ENCODE data around the gene GPN2. TPM values are rescaled to one million over a fixed set of nuclear protein-coding genes. Genes with fewer than 3 reads are reported as not detected.
A peak's percentile ranks its signal among the peaks of the same experiment; 100 is the strongest.

Gene GPN2
- 10 to 100 TPM; 32.6 to 38.5 TPM for total RNA-seq
- 24.5 TPM for polyA plus RNA-seq (2013, experiment 1 of 2)
- 21.1 TPM for polyA plus RNA-seq (2013, experiment 2 of 2)
- long read RNA-seq, experiment 1, full-length matches to known transcripts, result 15 of 17 reads
- long read RNA-seq, experiment 1, partial matches to known transcripts, result 1 of 17 reads
- long read RNA-seq, experiment 1, other reads (novel, unspliced or antisense), result 1 of 17 reads
- long read RNA-seq, experiment 2, full-length matches to known transcripts, result 26 of 28 reads
- long read RNA-seq, experiment 2, partial matches to known transcripts, result 1 of 28 reads
- long read RNA-seq, experiment 2, other reads (novel, unspliced or antisense), result 1 of 28 reads
- long read RNA-seq, experiment 3, full-length matches to known transcripts, result 98 of 106 reads
- long read RNA-seq, experiment 3, partial matches to known transcripts, result 1 of 106 reads
- long read RNA-seq, experiment 3, other reads (novel, unspliced or antisense), result 7 of 106 reads
- long read RNA-seq, experiment 4, full-length matches to known transcripts, result 25 of 26 reads
- long read RNA-seq, experiment 4, partial matches to known transcripts, result 0 of 26 reads
- long read RNA-seq, experiment 4, other reads (novel, unspliced or antisense), result 1 of 26 reads

- H3K36me3 Mint-ChIP-seq (ENCODE audit: low read depth), result peaks cover 60% of the 10 kb centered on the region
- no peak for TF ChIP-seq CTCF (conservative IDR thresholded peaks at IDR 0.05)
- H3K27me3 ChIP-seq (ENCODE audit: control insufficient read depth, insufficient read depth, low read length, poor library complexity, severe bottlenecking), result no peaks in the 10 kb centered on the region
- peak within 1 kb of the TSS; percentile 66 for H3K27ac ChIP-seq (ENCODE audit: low read depth, low read length)
- H3K9me3 Mint-ChIP-seq, result no peaks in the 10 kb centered on the region
- H3K4me3 ChIP-seq (ENCODE audit: low read length), result peak within 1 kb of the TSS; percentile 91
- H3K4me1 Mint-ChIP-seq, result peaks cover 11% of the 10 kb centered on the region
- DNase-seq, result peak; percentile 90
- WGBS, 2 experiments (ENCODE audit: insufficient coverage in 1 of 2, insufficient read length in 1 of 2), result 2 to 4% methylated on average over 48 to 89 of the region's 89 CpGs
- H3K27ac Mint-ChIP-seq, result peak within 1 kb of the TSS; percentile 94
- no peaks in the 10 kb centered on the region for H3K4me1 ChIP-seq (ENCODE audit: control insufficient read depth, insufficient read depth, low read length)
- peaks cover 71% of the 10 kb centered on the region for H3K36me3 ChIP-seq (ENCODE audit: control insufficient read depth, insufficient read depth, low read length)
- peak within 1 kb of the TSS; percentile 85 for H3K4me3 Mint-ChIP-seq
- no peaks in the 10 kb centered on the region for H3K27me3 Mint-ChIP-seq (ENCODE audit: insufficient read depth)
- no peaks in the 10 kb centered on the region for H3K9me3 ChIP-seq (ENCODE audit: control insufficient read depth, low read length)
- peak within 1 kb of the TSS; percentile 84 for H3K9ac ChIP-seq (ENCODE audit: extremely low read depth, low read length, poor library complexity, severe bottlenecking)
Measured at GRCh38 chr1:26889551-26890466, at the start of gene GPN2. TSS of gene GPN2 (minus strand) at chr1:26890283. CDS start at chr1:26890096, 187 bp downstream.

- H3K9me3 ChIP-seq (ENCODE audit: control insufficient read depth, low read length), result no peaks in the 10 kb centered on the region
- H3K9me3 Mint-ChIP-seq, result peaks cover 3% of the 10 kb centered on the region
- H3K4me1 ChIP-seq (ENCODE audit: control insufficient read depth, insufficient read depth, low read length), result peaks cover 9% of the 10 kb centered on the region
- no peak for DNase-seq
- H3K27me3 Mint-ChIP-seq (ENCODE audit: insufficient read depth), result no peaks in the 10 kb centered on the region
- H3K27ac ChIP-seq (ENCODE audit: low read depth, low read length), result no peak overlapping the region
- no peak overlapping the region for H3K4me3 Mint-ChIP-seq
- WGBS, 2 experiments (ENCODE audit: insufficient coverage in 1 of 2, insufficient read length in 1 of 2), result 91 to 100% methylated on average over 1 to 2 of the region's 2 CpGs
- H3K27ac Mint-ChIP-seq, result peak overlapping the region; percentile 53
- H3K4me3 ChIP-seq (ENCODE audit: low read length), result no peak overlapping the region
- no peak for TF ChIP-seq CTCF (conservative IDR thresholded peaks at IDR 0.05)
- H3K36me3 ChIP-seq (ENCODE audit: control insufficient read depth, insufficient read depth, low read length), result peaks cover 75% of the 10 kb centered on the region
- peaks cover 11% of the 10 kb centered on the region for H3K4me1 Mint-ChIP-seq
- peaks cover 60% of the 10 kb centered on the region for H3K36me3 Mint-ChIP-seq (ENCODE audit: low read depth)
- no peak overlapping the region for H3K9ac ChIP-seq (ENCODE audit: extremely low read depth, low read length, poor library complexity, severe bottlenecking)
- H3K27me3 ChIP-seq (ENCODE audit: control insufficient read depth, insufficient read depth, low read length, poor library complexity, severe bottlenecking), result no peaks in the 10 kb centered on the region
Measured at GRCh38 chr1:26938659-26939025, 48.6 kb upstream of the GPN2 start.

- Histone ChIP-seq H3K4me1 (ENCODE audit: control insufficient read depth, insufficient read depth, low read length) (peaks cover 9% of the 10 kb centered on the region), H3K27ac (ENCODE audit: low read depth, low read length) (no peak overlapping the region), H3K27me3 (ENCODE audit: control insufficient read depth, insufficient read depth, low read length, poor library complexity, severe bottlenecking) (no peaks in the 10 kb centered on the region), H3K4me3 (ENCODE audit: low read length) (no peak overlapping the region), H3K9me3 (ENCODE audit: control insufficient read depth, low read length) (no peaks in the 10 kb centered on the region), H3K9ac (ENCODE audit: extremely low read depth, low read length, poor library complexity, severe bottlenecking) (no peak overlapping the region), H3K36me3 (ENCODE audit: control insufficient read depth, insufficient read depth, low read length) (peaks cover 71% of the 10 kb centered on the region)
- no peak for TF ChIP-seq CTCF (conservative IDR thresholded peaks at IDR 0.05)
- Mint-ChIP-seq H3K9me3 (peaks cover 1% of the 10 kb centered on the region), H3K27me3 (ENCODE audit: insufficient read depth) (no peaks in the 10 kb centered on the region), H3K4me3 (no peak overlapping the region), H3K27ac (peak overlapping the region; percentile 53), H3K36me3 (ENCODE audit: low read depth) (peaks cover 59% of the 10 kb centered on the region), H3K4me1 (peaks cover 9% of the 10 kb centered on the region)
- DNase-seq, result no peak
- whole genome bisulfite sequencing, 2 experiments (ENCODE audit: insufficient coverage in 1 of 2, insufficient read length in 1 of 2), result 93% methylated on average over 4 of the region's 4 CpGs; no CpG with 5 or more reads in 1 of the 2 experiments
Measured at GRCh38 chr1:26938004-26938658, 48.0 kb upstream of the GPN2 start.
